Measurements from ENCODE around the gene TRAPPC1. TPM values are rescaled to one million over a fixed set of nuclear protein-coding genes. Genes with fewer than 3 reads are reported as not detected.
A peak's percentile ranks its signal among the peaks of the same experiment; 100 is the strongest.

Gene TRAPPC1
- total RNA-seq, 1 donor from 2014 or later, result 107 TPM

DNA sequence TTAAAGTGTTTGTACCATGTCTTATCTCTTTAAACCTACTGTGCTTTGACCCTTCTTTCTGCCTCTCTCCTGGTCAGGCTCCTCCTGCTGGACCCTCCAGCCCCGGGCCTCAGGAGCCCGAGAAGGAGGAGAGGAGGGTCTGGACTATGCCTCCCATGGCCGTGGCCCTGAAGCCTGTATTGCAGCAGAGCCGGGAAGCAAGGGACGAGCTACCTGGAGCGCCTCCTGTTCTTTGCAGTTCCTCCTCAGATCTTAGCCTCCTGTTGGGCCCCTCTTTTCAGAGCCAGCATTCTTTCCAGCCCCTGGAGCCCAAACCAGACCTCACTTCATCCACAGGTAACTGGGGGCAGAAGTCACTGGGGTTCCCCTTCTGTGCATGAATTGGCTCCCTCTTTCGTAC lies 13.9 kb upstream of the TRAPPC1 start:
- ATAC-seq (no peak), DNase-seq (no peak)
- intact Hi-C loops (cut with micrococcal nuclease), result no loop called here

DNA sequence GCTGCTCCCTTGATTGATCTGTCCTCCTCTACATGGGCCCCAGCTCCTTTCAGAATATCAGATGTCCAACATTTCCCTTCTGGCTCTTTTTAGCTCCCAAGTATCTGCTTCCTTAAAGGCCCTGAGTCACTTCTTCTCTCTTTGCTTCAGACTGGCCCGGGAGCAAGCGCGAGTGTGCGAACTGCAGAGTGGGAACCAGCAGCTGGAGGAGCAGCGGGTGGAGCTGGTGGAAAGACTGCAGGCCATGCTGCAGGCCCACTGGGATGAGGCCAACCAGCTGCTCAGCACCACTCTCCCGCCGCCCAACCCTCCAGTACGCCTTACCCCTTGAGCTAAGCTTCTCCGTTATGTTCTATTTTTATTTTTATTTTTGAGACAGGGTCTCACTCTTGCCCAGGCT lies 12.6 kb upstream of the TRAPPC1 start:
- intact Hi-C loops (cut with micrococcal nuclease), result no loop called here
- ATAC-seq (peak; percentile 43), DNase-seq (no peak)

DNA sequence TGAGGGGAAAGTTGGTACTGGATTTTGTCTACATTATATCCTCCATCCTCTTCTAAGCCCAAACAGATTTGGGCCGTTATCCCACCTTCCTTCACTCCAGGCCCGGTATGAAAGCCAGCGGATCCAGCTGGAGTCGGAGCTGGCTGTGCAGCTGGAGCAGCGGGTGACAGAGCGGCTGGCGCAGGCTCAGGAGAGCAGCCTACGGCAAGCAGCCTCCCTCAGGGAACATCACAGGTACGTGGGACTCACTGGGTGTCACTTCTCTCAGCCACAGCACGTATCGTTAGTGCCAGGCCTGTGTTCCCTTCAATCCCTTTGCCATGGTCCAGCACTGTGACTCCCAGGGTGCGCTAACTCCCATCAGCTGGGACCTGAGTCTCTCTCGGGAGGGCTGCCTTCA lies 11.5 kb upstream of the TRAPPC1 start:
- ATAC-seq (no peak), DNase-seq (no peak)
- intact Hi-C loops (cut with micrococcal nuclease), result no loop called here

DNA sequence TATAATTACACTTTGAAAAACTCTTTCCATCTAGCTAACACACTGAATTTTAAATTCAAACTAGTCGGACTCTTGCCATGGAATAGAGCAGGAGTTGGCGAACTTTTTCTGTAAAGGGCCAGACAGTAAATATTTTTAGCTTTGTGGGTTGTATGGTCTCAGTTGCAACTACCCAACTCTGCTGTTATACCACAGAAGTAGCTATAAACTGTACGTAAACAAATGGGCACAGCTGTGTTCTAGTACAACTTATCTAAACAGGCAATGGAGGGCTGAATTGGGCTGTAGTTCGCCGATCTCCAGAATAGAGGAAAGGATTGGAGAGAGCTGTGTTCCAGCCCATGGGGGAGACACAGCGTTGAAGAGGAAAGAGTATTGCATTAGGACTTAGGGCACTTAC lies 9.0 kb upstream of the TRAPPC1 start:
- intact Hi-C loops (cut with micrococcal nuclease), result no loop called here
- DNase-seq, result no peak
- no peak for ATAC-seq

DNA sequence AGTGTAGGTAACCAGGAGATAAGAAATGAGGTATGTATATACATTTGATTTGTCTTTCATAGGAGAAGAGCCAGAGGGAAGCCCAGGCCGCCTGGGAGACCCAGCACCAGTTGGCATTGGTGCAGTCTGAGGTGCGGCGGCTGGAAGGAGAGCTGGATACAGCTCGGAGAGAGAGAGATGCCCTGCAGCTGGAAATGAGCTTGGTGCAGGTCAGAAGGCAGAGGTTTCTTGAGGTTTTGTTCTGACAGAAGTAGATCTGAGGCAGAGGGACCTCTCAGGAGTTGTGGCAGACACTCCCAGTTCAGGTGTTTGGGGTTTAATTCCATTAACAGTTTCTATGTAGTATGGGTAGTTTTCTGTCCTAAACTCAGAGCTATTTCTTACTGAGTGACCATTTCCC lies 8.3 kb upstream of the TRAPPC1 start:
- DNase-seq (no peak), ATAC-seq (no peak)
- intact Hi-C loops (cut with micrococcal nuclease), result no loop called here

DNA sequence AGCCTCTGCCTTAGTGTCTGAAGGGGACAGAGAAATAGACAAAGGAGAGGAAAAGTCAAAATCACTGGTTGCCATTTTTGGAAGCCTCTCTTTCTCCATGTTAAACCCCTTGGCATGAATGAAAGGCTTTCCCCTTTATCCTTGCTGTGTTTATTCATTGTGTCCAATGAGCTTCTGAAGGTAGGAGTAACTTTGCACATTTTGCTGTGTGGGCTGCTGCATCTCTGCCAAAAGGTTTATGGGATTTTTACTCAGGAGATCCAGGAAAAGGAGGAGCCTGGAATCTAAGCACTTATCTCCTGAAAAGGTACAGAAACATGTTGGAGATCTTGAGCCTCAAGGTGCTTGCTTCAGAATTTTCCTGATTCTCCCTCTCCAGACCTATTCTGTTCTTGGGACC lies 4.1 kb upstream of the TRAPPC1 start:
- ATAC-seq (no peak), DNase-seq (no peak)
- intact Hi-C loops (cut with micrococcal nuclease), result no loop called here

DNA sequence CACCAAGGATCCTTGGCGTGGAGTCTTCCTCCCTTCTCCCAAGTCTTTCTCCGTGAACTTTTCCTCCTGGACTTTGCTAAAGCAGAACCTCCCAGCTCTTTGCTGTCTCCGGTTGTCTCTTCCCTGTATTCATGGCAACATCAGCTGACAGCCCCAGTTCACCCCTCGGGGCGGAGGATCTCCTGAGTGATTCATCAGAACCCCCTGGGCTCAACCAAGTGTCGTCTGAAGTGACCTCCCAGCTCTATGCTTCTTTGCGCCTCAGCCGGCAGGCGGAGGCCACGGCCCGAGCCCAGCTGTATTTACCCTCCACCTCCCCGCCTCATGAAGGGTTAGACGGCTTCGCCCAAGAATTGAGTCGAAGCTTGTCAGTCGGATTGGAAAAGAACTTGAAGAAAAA lies 1.2 kb upstream of the TRAPPC1 start:
- ATAC-seq (no peak), DNase-seq (no peak)
- intact Hi-C loops (cut with micrococcal nuclease), result no loop called here

DNA sequence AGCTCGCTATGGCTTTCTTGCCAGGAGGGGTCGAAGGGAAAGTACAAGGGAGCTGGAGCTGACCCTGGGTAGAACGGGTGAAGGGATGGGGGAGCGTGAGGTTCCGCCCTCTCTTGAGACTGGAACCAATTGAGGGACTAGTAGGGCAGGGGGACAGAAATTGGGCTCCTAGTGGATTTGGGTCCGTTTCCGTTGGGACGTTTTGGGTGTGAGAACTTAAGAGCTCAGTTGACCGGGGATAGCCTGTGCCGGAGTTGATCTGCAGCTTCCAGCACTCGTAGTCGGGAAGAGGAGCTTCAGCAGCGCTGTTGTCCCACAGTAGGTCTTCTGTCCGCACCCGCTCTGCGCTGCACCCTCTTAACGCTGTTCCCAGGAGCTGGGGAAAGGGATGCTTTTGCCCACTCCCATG lies 741 bp upstream of the TRAPPC1 start:
- DNase-seq (peak; percentile 37), ATAC-seq (peak; percentile 38)
- intact Hi-C loops (cut with micrococcal nuclease), result no loop called here

DNA sequence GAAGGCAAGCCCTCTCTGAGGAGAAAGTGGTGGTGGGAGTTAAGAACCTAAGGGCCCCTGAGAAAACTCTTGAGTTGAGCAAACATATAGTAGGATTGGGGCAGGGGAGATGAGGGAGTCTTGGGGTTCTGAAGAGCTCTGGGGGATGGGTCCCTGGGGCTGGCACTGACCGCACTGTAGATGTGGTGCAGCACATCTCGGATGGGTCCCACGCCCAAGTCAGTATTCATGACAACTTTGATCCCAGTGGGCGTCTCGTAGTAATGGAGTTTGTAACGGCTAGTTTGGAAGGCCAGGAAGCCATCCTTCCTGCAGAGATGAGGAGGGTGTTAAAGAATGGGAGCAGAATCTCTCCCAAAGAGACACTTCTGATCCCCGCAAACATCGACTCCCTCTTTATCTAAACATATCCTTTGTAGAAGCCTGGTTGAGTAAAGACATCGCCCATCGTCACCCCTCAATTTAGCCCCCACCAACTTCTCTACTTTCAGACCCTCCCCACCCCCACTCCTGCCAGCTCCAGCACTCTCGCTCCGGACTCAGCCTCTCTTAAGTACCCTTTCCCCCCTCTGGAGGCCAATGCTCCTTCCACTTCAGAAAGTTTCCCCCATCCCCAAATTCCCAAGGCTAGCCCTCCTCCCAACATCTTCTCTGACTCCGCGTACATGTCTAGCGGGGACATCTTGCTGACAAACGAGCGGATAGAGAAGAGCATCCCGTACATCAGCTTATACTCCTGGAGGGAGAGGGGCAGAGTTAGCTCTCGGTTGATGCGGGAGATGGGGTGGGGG lies 710 bp downstream of the TRAPPC1 start:
- intact Hi-C loops (cut with micrococcal nuclease), result no loop called here
- ATAC-seq (no peak), DNase-seq (no peak)

DNA sequence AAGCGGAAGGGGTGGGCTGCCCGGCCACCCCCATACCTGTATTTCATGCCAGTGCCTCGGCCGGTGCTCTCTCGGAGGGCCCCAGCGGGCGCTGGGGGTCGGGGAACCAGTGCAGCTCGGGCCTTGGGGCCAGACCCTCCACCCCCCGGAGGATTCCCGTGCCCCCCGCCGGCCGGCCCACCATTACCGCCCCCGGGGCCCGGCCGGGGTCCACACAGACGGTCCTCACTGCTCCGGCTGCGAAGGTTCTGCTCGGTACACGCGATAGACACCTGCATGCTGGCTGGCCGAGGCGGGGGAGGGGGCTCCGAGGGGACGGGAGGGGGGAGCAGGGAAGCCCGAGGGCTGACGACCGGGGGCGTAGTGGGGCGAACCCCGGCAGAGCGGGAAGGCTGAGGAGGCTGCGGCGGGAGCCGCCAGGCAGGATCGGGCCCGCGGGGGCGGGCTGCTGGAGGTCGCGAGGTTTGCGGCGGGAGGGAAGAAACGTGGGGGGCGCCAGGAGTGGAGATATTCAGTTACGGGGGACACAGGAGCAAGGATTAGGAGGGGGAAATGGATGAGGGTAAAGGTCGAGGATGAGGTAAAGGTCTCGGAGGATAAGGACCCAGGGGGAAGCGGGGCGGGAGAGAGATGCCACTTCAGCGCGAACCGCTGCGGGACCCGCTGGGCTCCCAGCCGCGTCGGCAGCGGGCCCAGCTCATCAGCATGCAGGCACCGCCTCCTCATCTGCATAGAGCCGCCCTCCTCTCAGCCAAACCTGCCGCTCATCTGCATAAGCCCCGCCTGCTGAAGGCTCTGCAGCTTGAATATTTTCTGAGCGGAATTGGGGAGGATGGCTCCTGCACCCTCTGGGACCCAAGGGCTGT lies 2.4 kb downstream of the TRAPPC1 start, which contains the start of gene KCNAB3:
KCNAB3 (minus strand) TSS at position 699 of the 866 bp plus-strand sequence; CDS start at position 278, 421 bp downstream.
- intact Hi-C loops (cut with micrococcal nuclease), result no loop called here
- ATAC-seq (no peak), DNase-seq (peak; percentile 56)

DNA sequence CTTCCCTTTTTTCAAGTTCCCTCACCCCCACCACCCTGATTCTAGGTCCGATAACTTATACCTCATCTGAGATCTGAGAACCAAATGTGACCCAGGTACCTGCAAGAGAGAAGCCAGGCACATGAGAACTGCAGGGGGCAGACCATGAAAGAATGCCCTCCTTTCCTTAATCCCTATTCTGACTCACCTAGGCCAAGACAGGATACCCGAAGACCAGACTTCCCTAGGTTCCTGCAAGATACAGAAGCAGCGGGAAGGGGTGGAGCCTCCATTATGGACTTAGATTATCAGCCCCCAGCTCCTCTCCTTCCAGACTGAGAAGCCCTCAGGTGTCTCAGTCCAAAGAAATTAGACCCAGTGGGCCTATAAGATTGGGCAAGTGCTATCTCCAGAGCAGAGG lies 4.2 kb downstream of the TRAPPC1 start:
- intact Hi-C loops (cut with micrococcal nuclease), result no loop called here
- DNase-seq (no peak), ATAC-seq (no peak)

DNA sequence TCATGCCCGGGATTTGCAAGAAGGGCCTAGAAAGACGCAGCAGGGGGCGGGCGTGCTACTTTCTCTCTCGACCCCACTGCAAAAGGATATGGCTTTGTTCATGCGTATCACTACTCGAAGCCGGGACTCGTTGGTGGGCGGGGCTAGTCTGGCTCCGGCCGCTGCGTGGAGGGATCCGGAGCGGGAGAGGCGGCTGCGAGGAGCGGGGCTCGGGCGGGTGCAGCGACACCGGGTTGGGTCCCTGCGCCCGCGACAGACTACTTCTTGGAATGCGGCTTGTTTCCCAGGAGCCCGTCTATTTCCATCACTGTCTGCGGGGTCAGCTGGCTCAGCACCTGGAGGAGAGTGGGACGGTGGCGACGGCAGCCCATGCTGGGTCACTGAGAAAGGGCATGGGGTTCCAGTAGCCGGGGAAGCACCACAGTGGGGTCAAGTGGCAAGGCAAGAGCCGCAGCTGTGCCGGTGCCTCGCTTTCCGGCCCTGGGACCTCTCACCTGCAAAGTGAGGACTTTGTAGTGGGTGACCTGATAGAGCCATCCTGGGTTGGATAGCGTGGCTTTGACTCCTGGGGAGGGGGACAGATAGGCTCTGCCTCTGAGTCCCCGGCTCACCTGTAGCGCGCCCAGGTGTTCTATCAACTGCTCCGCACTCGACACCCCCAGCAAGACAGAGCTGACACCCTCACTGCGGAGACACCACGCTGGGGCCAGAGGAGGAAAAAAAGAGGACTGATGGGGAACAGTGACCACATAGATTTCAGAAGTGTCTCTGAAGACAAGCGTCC lies 8.7 kb downstream of the TRAPPC1 start:
- ATAC-seq (peak; percentile 95), DNase-seq (peak; percentile 90)
- intact Hi-C loops (cut with micrococcal nuclease), result no loop called here

DNA sequence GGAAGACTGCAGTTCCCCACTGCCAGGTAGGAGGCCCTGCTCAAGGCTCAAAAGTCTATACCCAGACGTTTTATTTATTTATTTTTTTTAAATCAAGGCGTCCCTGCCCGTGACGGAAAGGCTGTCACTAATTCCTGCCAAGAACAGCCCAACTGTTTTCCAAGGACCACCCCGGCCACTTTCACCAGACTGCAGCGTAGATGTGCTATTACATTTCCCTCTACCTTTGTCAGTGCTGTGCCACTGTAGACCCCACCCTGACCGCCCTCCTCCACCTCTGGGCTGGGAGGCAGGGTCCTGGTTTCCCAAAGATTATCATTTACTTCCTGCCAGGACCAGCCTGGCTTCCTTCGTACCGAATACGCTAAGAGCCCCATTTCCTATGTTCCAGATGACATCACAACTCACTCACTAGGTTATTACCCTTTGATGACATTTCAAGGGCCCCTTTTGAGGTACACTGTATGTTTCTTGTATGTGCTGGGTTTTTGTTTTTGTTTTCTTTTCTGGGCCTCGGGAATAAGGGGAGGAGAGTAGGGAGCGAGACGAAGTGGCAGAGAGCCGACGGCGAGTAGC lies 9.4 kb downstream of the TRAPPC1 start:
- no peak for DNase-seq
- intact Hi-C loops (cut with micrococcal nuclease), result no loop called here
- no peak for ATAC-seq

DNA sequence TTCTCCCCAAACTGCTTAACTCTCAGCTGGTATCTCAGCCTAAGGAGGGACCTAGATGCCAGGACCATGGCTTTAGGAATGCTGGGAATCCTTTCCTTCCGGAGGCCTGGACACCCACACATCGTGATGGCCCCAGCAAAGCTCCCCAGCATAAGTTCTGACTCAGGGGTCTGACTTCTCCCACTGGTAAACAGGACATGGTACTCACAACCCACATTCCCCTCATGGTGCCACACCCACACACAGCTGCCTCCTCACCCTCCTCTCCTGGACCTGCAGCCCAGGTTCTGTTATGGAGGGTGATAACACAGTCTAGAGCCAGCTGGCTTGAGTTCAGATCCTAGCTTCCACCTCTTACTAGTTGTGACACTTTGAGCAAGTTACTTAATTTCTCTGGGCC lies 14.9 kb downstream of the TRAPPC1 start:
- DNase-seq (no peak), ATAC-seq (no peak)
- intact Hi-C loops (cut with micrococcal nuclease), result loop anchor here (10.0 kb wide), 2 partner anchors 52 to 128 kb away; no protein-coding TSS in a partner anchor

DNA sequence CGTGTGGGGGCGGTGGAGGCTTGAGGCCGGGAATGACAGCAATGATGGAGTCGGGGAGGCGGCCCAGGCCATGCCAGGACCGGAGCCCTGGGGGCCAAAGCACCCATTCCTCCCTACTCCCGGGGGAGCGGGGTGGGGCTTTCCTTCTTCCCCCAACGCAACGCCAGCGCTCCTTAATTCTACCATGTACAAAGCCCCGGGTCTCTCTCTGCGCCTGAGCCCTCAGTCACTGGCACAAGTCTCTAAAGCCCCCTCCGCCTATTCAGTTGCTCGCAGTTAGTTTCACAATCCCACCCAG lies 15.4 kb downstream of the TRAPPC1 start:
- intact Hi-C loops (cut with micrococcal nuclease), result loop anchor here (10.0 kb wide), 2 partner anchors 52 to 128 kb away; no protein-coding TSS in a partner anchor
- DNase-seq, result no peak
- ATAC-seq, result no peak

DNA sequence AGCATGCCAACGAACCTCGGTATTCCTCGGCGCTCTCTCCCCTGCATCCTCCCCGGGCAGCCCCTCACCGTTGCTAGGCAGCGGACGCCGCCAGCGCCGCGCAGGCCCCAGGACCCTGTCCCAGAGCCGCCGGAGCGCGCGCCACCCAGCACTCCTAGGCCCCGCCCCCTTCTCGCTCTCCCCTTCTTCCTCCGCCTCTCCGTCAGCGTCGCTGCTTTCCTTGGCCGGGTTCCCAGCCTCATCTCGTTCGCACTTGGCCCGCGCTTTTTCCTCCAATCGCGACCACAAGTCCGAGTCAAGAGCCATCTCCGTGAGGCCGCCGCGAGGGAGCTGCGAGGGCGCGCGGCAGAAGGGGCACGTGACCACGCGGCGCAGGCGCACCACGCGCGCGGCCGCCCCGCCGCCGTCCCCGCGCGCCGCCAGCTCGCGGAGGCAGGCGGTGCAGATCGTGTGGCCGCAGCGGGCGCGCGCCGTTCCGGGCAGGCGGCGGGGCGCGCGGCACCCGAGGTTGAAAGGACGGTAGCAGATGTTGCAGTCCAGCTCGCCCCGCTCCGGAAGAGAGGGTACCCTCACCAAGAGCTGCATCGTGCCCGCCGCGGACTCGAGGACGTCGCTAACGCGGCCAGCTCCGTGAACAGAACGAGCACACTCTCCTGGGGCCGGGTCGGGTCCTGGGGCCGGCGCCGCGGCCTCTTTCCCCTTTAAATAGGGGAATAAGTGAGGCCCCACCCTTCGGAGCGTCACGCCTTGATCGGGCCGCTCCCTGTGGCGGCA lies 15.9 kb downstream of the TRAPPC1 start, which contains the start of gene RNF227:
RNF227 (minus strand) TSS at position 679 of the 774 bp plus-strand sequence; CDS start at position 585, 94 bp downstream.
- intact Hi-C loops (cut with micrococcal nuclease), result loop anchor here (10.0 kb wide), 2 partner anchors 51 to 129 kb away; no protein-coding TSS in a partner anchor
- peak; percentile 94 for DNase-seq
- ATAC-seq, result peak; percentile 93

DNA sequence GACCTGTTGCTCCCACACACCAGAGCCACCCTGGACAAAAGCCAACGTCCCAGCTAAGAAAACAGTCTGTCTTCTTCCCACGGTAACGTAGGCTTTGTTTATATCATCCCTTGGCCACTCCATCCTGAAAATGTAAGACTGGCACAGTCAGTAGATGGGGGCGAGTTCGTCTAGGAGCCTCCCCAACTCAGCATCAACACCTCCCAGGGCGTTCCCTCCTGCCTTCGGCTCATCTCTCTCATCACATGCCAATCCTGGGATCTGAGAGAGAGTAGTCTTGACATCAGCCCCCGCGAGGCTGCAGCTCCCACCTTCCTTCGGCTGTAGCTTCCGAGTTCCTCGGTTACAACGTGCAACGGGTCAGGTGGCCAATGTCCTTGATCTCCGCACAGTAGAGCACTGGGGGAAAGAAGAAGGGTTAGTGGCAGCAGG lies 16.6 kb downstream of the TRAPPC1 start:
- ATAC-seq, result peak; percentile 5
- intact Hi-C loops (cut with micrococcal nuclease), result loop anchor here (10.0 kb wide), 2 partner anchors 50 to 130 kb away; no protein-coding TSS in a partner anchor
- no peak for DNase-seq

DNA sequence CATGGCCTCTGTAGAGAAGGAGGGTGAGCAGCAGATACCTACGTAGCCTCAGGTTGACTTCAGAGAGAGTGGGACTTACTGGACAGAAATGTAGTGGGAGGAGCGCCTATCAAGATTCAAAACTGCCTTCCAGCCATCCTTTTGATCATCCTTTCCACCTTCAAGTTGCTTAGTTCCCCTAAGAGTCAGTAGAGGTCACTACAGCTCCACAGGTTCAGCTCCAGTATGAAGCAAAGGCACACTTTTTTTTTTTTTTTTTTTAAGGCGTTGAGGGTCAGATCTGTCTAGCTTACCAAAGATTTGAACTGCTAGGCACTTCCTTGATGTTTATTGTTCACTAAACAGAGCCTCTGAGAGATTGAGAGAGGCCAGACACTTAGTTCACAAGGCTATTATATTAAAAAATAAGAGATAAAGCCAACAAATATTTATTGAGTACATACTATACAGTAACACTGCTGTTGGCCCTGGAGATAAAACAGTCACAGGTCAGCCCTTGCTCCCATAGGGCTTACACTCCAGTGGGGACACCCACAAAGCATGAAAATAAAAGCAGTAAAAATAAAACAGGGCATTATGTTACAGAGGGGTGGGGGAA lies 18.7 kb downstream of the TRAPPC1 start:
- intact Hi-C loops (cut with micrococcal nuclease), result loop anchor here (10.0 kb wide), 2 partner anchors 48 to 132 kb away; no protein-coding TSS in a partner anchor
- ATAC-seq, result peak; percentile 20

More for the DNA sequence above, 18.7 kb downstream of the TRAPPC1 start:
- DNase-seq, result no peak

Data from left ventricle myocardium superior (tissue), 1 donor.